ENCODE measurements around the gene CAPN7. TPM values are rescaled to one million over a fixed set of nuclear protein-coding genes. Genes with fewer than 3 reads are reported as not detected.

The CAPN7 gene
- total RNA-seq, 1 experiment from 2014 or later, result 25.2 TPM

- no peak overlapping the region for H2AFZ ChIP-seq (ENCODE audit: low read length)
- no peaks in the 10 kb centered on the region for H4K20me1 ChIP-seq (ENCODE audit: control insufficient read depth, insufficient read depth, insufficient read length)
- no peak overlapping the region for H3T11ph ChIP-seq (ENCODE audit: low read length)
- no peaks in the 10 kb centered on the region for H3K27me3 Mint-ChIP-seq (ENCODE audit: low read depth)
- H4K5ac ChIP-seq (ENCODE audit: insufficient read length, low read depth, low read length), result no peak overlapping the region
- H2BK120ac ChIP-seq (ENCODE audit: low read depth, low read length, poor library complexity, severe bottlenecking), result no peak overlapping the region
- H3K27ac ChIP-seq (ENCODE audit: insufficient read length, low read depth, low read length), result no peak overlapping the region
- no peaks in the 10 kb centered on the region for H3K9me3 ChIP-seq (ENCODE audit: control insufficient read depth, low read depth, low read length)
- H3K4me3 Mint-ChIP-seq, result no peak overlapping the region
- peaks cover 0 to 1% of the 10 kb centered on the region in 2 experiments; a peak in 1 of 4 replicates for H3K4me1 Mint-ChIP-seq
- H4K91ac ChIP-seq (ENCODE audit: insufficient read length, low read depth, low read length), result no peak overlapping the region
- H3K36me3 Mint-ChIP-seq (ENCODE audit: insufficient read depth in 1 of 3, low read depth in 3 of 3), result peaks cover 6 to 11% (median 6%) of the 10 kb centered on the region in 3 experiments; a peak in 5 of 7 replicates
- no peak overlapping the region for H4K8ac ChIP-seq (replicated peaks; ENCODE audit: insufficient read length, low read depth, low read length)
- H3K56ac ChIP-seq (ENCODE audit: insufficient read length, low read depth, low read length), result no peak overlapping the region
- no peak overlapping the region for H3K4ac ChIP-seq (ENCODE audit: low read depth, low read length)
- H2BK5ac ChIP-seq (ENCODE audit: insufficient read length, low read length), result no peak overlapping the region
- DNase-seq, result no peak
- H3K79me2 ChIP-seq (ENCODE audit: insufficient read depth, low read length), result no peaks in the 10 kb centered on the region
- H3K9me3 Mint-ChIP-seq, result no peaks in the 10 kb centered on the region; a peak in 1 of 5 replicates
- H2BK20ac ChIP-seq (ENCODE audit: low read depth, low read length, poor library complexity, severe bottlenecking), result no peak overlapping the region
- H2AK5ac ChIP-seq (ENCODE audit: insufficient read length, low read length), result no peak overlapping the region
- no peak overlapping the region for H3K23ac ChIP-seq (ENCODE audit: insufficient read length, low read depth, low read length)
- no peak for TF ChIP-seq CTCF (conservative IDR thresholded peaks at IDR 0.05)
- H3K4me2 ChIP-seq (ENCODE audit: insufficient read depth, insufficient read length, low read length), result no peak overlapping the region
- H3K18ac ChIP-seq (ENCODE audit: insufficient read length, low read depth, low read length), result no peak overlapping the region
- H3K4me1 ChIP-seq (ENCODE audit: insufficient read depth, low read length), result no peaks in the 10 kb centered on the region
- no peak overlapping the region for H2BK12ac ChIP-seq (ENCODE audit: insufficient read length, low read depth, low read length)
- no peak overlapping the region for H3K9ac ChIP-seq (ENCODE audit: extremely low read depth, insufficient read length, low read length)
- WGBS (ENCODE audit: extremely low coverage, insufficient read length, low lambda C conversion rate), result no CpG with 5 or more reads among the region's 4 CpGs
- no peak overlapping the region for H2BK15ac ChIP-seq (ENCODE audit: low read depth, low read length)
- no peak overlapping the region for H3K27ac Mint-ChIP-seq
- no peak overlapping the region for H3K14ac ChIP-seq (ENCODE audit: insufficient read depth, low read length)
- H3K79me1 ChIP-seq (ENCODE audit: insufficient read depth, low read depth, low read length, poor library complexity, severe bottlenecking), result no peaks in the 10 kb centered on the region
- H3K27me3 ChIP-seq (ENCODE audit: insufficient read depth, low read length), result no peaks in the 10 kb centered on the region
- H3K23me2 ChIP-seq (ENCODE audit: insufficient read length, low read depth, low read length, poor library complexity, severe bottlenecking), result no peaks in the 10 kb centered on the region
Observed at GRCh38 chr3:15263120-15263519, 57.1 kb downstream of the CAPN7 start.
